PC-9 (cell line): ENCODE measurements around the gene LHX4. TPM values are rescaled to one million over a fixed set of nuclear protein-coding genes. Genes with fewer than 3 reads are reported as not detected.

Source experiments
- BruUV-seq: library from RNA; stranded (reverse); fragments of 400-500 nt; replicated peaks from 2 replicates; lab custom pipeline; 2021; lab: Mats Ljungman, UMichigan
- CTCF ChIA-PET: fragments of 300-600 bp; sonication (Branson Sonifier 250); formaldehyde crosslinking; loops from one replicate; lab custom pipeline; 2022; ENCODE audit warnings: antibody characterized with exemption; lab: Charles Lee
- POLR2A ChIA-PET: fragments of 300-600 bp; sonication (Branson Sonifier 250); formaldehyde crosslinking; loops from one replicate; lab custom pipeline; 2022; ENCODE audit warnings: antibody characterized with exemption; ENCODE audit not compliant: unreplicated experiment; lab: Charles Lee
- DNase-seq, 2 experiments: peaks; one replicate each; pipeline versions ENCODE4 v3.0.0 to v3.0.0-alpha.2; 2015 to 2022; ENCODE audit warnings: mixed read lengths in 1 of 2
- H2AFZ ChIP-seq: fragments of 200-600 bp; sonication (generic); 2 replicates; pipeline ENCODE4 v1.8.1; 2017; ENCODE audit warnings: antibody characterized with exemption
- H3F3A ChIP-seq: fragments of 200-600 bp; sonication (generic); 2 replicates; pipeline ENCODE4 v1.8.1; 2017; ENCODE audit warnings: antibody characterized with exemption, mild to moderate bottlenecking, low read depth; ENCODE audit not compliant: insufficient read depth
- H3K27ac ChIP-seq: fragments of 200-600 bp; sonication (generic); 2 replicates; pipeline ENCODE4 v1.6.1; 2016; ENCODE audit warnings: mixed run types
- H3K27me3 ChIP-seq: fragments of 200-600 bp; sonication (generic); 2 replicates; pipeline ENCODE4 v1.6.1; 2016; ENCODE audit warnings: low read depth, mixed run types; ENCODE audit not compliant: insufficient read depth
- H3K36me3 ChIP-seq: fragments of 200-600 bp; sonication (generic); 2 replicates; pipeline ENCODE4 v1.6.1; 2016; ENCODE audit warnings: low read depth, mixed run types
- H3K4me1 ChIP-seq: fragments of 200-600 bp; sonication (generic); replicated peaks from 2 replicates; pipeline ENCODE4 v1.6.1; 2016; ENCODE audit warnings: mixed run types; ENCODE audit not compliant: insufficient read depth
- H3K4me2 ChIP-seq: fragments of 200-600 bp; sonication (generic); 2 replicates; pipeline ENCODE4 v1.6.1; 2017; ENCODE audit warnings: mixed run types
- H3K4me3 ChIP-seq: fragments of 200-600 bp; sonication (generic); 2 replicates; pipeline ENCODE4 v1.6.1; 2016; ENCODE audit warnings: mixed run types
- H3K79me2 ChIP-seq: fragments of 200-600 bp; sonication (generic); 2 replicates; pipeline ENCODE4 v1.6.1; 2017; ENCODE audit warnings: low read depth, mixed run types
- H3K9me2 ChIP-seq: fragments of 200-600 bp; sonication (generic); 2 replicates; pipeline ENCODE4 v1.8.1; 2017; ENCODE audit warnings: mild to moderate bottlenecking; ENCODE audit not compliant: insufficient read depth
- H3K9me3 ChIP-seq: fragments of 200-600 bp; sonication (generic); 2 replicates; pipeline ENCODE4 v1.8.1; 2016; ENCODE audit warnings: low read depth; ENCODE audit not compliant: insufficient read depth
- H4K20me1 ChIP-seq: fragments of 200-600 bp; sonication (generic); 2 replicates; pipeline ENCODE4 v1.8.1; 2017; ENCODE audit not compliant: insufficient read depth
- EZH2 ChIP-seq: fragments of 200-600 bp; sonication (generic); IDR thresholded peaks from 2 replicates; pipeline ENCODE4 v1.8.0; 2017; ENCODE audit warnings: antibody characterized with exemption, low read depth
- intact Hi-C: fragments of 100-400 bp; cut with micrococcal nuclease; formaldehyde crosslinking; loops from one replicate; pipeline ENCODE4 v1.10.0; 2022; ENCODE audit not compliant: unreplicated experiment
- total RNA-seq: library from RNA; stranded (reverse); gene quantifications from 2 replicates; pipeline ENCODE4 v1.2.3, GENCODE V29; 2021
- TF ChIP-seq, protein P1 (sequence below): fragments of 200-600 bp; sonication (generic); conservative IDR thresholded peaks from 2 replicates; pipeline ENCODE4 v1.6.1; 2017; ENCODE audit warnings: mixed run types, antibody characterized with exemption, mild to moderate bottlenecking, moderate library complexity

LHX4 gene
- total RNA-seq, 1 experiment from 2014 or later, result 0.28 TPM

DNA sequence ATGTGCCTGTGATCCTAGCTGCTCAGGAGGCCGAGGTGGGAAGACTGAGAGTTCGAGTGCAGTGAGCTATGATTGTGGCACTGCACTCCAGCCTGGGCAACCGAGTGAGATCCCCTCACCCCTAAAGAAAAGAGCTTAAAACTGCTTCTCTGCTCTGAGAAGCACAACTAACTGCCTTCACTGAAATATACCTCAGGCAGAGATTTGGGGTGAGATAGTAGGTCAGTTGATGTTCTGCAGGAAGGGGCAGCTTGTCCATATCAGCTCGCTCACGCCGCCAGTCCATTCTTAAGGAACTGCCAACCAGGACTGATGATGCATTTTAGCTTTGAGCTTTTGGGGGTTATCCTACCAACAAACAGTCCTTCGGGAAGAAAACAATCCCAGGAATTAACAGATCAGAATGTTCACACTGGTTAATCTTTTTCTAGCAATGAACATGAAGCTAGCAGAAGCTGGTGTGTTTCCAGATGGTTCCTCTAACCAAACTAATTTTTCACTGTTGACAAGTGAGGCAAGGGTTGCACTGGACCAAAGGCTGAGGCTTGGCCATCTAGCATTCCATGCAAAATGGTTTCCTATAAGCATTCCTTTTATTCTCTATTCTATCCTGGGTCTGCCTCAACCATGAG lies 31.6 kb downstream of the LHX4 start:
- no TSS peak for BruUV-seq
- no peaks in the 10 kb centered on the region for H3K9me3 ChIP-seq
- ChIA-PET POLR2A (no interaction called here), CTCF (no interaction called here)
- intact Hi-C loops, result no loop called here
- no peaks in the 10 kb centered on the region for H3K36me3 ChIP-seq
- no peak for DNase-seq
- no peak overlapping the region for H3K4me3 ChIP-seq
- no peaks in the 10 kb centered on the region for H3K79me2 ChIP-seq
- no peak overlapping the region for H3K27ac ChIP-seq
- no peaks in the 10 kb centered on the region for H3K4me1 ChIP-seq
- no peaks in the 10 kb centered on the region for H3F3A ChIP-seq
- no peak for TF ChIP-seq EZH2
- TF ChIP-seq, protein P1, sequence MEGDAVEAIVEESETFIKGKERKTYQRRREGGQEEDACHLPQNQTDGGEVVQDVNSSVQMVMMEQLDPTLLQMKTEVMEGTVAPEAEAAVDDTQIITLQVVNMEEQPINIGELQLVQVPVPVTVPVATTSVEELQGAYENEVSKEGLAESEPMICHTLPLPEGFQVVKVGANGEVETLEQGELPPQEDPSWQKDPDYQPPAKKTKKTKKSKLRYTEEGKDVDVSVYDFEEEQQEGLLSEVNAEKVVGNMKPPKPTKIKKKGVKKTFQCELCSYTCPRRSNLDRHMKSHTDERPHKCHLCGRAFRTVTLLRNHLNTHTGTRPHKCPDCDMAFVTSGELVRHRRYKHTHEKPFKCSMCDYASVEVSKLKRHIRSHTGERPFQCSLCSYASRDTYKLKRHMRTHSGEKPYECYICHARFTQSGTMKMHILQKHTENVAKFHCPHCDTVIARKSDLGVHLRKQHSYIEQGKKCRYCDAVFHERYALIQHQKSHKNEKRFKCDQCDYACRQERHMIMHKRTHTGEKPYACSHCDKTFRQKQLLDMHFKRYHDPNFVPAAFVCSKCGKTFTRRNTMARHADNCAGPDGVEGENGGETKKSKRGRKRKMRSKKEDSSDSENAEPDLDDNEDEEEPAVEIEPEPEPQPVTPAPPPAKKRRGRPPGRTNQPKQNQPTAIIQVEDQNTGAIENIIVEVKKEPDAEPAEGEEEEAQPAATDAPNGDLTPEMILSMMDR, result no peak
- no peak overlapping the region for H3K4me2 ChIP-seq
- no peak overlapping the region for H2AFZ ChIP-seq
- no peaks in the 10 kb centered on the region for H3K9me2 ChIP-seq
- no peaks in the 10 kb centered on the region for H4K20me1 ChIP-seq
- no peaks in the 10 kb centered on the region for H3K27me3 ChIP-seq

DNA sequence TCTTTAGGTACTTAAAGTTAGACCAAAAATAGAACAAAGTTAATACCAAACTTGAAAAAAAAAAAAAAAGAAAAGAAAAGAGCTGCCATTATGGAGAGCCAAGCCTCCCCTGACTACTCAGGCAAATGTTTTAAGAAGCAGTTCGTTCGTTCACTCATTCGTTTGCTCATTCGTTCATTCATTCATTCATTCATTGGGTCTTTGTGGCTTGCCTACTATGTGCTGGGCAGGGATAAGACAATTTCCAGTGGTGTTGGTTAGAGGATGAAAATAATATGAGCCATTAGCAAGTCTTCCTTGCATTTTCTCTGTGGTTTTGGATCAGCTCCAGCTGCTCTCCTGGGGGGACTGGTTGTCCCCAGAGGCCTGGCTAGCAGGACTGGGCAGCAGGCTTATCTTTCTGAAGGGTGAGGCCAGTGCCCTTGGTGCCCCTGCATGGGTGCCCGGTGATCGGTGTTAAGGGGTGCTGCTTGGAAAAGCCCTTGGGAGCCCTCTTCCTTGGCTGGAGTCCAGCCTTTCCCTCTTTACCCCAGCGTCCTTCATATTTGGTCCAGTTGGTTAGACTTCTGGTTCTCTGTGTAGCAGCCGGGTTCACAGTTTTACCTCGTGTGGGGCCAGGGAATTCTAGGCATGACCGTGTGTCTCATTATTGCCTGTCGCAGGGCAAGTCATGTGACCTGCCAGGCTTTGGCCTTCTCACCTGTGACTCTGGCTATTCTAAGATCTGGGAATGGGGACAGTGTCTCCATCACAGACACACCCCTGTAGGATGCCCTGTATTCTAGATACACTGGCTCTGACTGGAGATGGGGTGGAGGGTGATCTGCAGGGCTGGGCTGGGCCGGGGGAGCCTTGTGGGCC lies 32.8 kb downstream of the LHX4 start:
- no TSS peak for BruUV-seq
- Histone ChIP-seq H3K9me3 (no peaks in the 10 kb centered on the region), H3K4me3 (no peak overlapping the region), H2AFZ (no peak overlapping the region), H3K79me2 (no peaks in the 10 kb centered on the region), H3K4me2 (no peak overlapping the region), H3K9me2 (no peaks in the 10 kb centered on the region), H3F3A (no peaks in the 10 kb centered on the region), H4K20me1 (no peaks in the 10 kb centered on the region), H3K36me3 (no peaks in the 10 kb centered on the region), H3K27ac (no peak overlapping the region), H3K4me1 (no peaks in the 10 kb centered on the region), H3K27me3 (no peaks in the 10 kb centered on the region)
- ChIA-PET POLR2A (no interaction called here), CTCF (no interaction called here)
- DNase-seq, result no peak
- no peak for TF ChIP-seq EZH2
- TF ChIP-seq, protein P1, result no peak
- intact Hi-C loops, result no loop called here

DNA sequence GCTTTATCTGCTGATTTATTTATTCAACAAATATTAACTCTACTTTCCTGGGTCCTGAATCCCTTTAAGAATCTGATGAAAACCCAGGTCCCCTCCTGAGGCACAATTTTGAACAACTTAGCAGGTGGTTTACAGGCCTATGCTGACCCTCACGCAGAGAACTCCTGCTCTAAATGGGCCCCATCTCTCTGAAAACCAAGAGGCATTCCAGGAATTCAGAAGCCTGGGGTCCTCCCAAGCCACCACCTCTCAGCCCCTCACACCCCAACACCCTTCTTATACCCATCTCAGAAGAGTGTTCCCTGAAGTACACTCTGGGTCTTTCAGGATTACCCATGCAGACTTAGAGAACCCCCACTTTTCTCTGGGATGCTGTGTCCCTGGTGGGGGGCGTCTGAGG lies 34.5 kb downstream of the LHX4 start:
- no peaks in the 10 kb centered on the region for H3K9me2 ChIP-seq
- H4K20me1 ChIP-seq, result no peaks in the 10 kb centered on the region
- no peaks in the 10 kb centered on the region for H3K27me3 ChIP-seq
- H3K4me2 ChIP-seq, result no peak overlapping the region
- DNase-seq, result no peak
- no TSS peak for BruUV-seq
- no peaks in the 10 kb centered on the region for H3K9me3 ChIP-seq
- intact Hi-C loops, result no loop called here
- no peaks in the 10 kb centered on the region for H3K79me2 ChIP-seq
- ChIA-PET CTCF (no interaction called here), POLR2A (no interaction called here)
- H3K36me3 ChIP-seq, result no peaks in the 10 kb centered on the region
- H3K4me3 ChIP-seq, result no peak overlapping the region
- H2AFZ ChIP-seq, result no peak overlapping the region
- TF ChIP-seq, protein P1, result no peak
- TF ChIP-seq EZH2, result no peak
- no peaks in the 10 kb centered on the region for H3F3A ChIP-seq
- H3K4me1 ChIP-seq, result no peaks in the 10 kb centered on the region
- H3K27ac ChIP-seq, result no peak overlapping the region
